ENCODE data around the gene ADIPOR2. TPM values are rescaled to one million over a fixed set of nuclear protein-coding genes. Genes with fewer than 3 reads are reported as not detected.
"Not testable (repeated sequence)": the region's sequence is repeated elsewhere in the genome, so short reads cannot be mapped to it uniquely, and the experiment has no call there.

The ADIPOR2 gene
- total RNA-seq, 2 donors from 2014 or later = 19.7 to 23.3 TPM

GRCh38 chr12:1702713-1703112 is 11.8 kb downstream of the ADIPOR2 start:
- no peaks in the 10 kb centered on the region for H3K9me3 ChIP-seq
- TF ChIP-seq CTCF (IDR thresholded peaks at IDR 0.05) = no peak
- H3K4me1 ChIP-seq = peaks cover 0 to 13% of the 10 kb centered on the region in 2 donors
- no peak for DNase-seq (ENCODE audit: low spot score)
- no peaks in the 10 kb centered on the region for H3K36me3 ChIP-seq
- H3K27ac ChIP-seq = no peak overlapping the region
- H3K4me3 ChIP-seq = no peak overlapping the region
- H3K27me3 ChIP-seq = no peaks in the 10 kb centered on the region

- no peak for DNase-seq (ENCODE audit: low spot score)
- no peaks in the 10 kb centered on the region for H3K27me3 ChIP-seq
- no peak overlapping the region for H3K27ac ChIP-seq
- TF ChIP-seq CTCF (IDR thresholded peaks at IDR 0.05) = no peak
- H3K9me3 ChIP-seq = no peaks in the 10 kb centered on the region
- peaks cover 0 to 5% of the 10 kb centered on the region in 2 donors for H3K4me1 ChIP-seq
- H3K4me3 ChIP-seq = no peak overlapping the region
- H3K36me3 ChIP-seq = no peaks in the 10 kb centered on the region
Observed at GRCh38 chr12:1703771-1704722, 13.2 kb downstream of the ADIPOR2 start.

- no peak for DNase-seq (ENCODE audit: low spot score)
- Histone ChIP-seq H3K27me3 (no peaks in the 10 kb centered on the region), H3K4me3 (no peak overlapping the region), H3K4me1 (peaks cover 0 to 8% of the 10 kb centered on the region in 2 donors), H3K9me3 (peaks cover 0 to 5% of the 10 kb centered on the region in 2 donors), H3K36me3 (no peaks in the 10 kb centered on the region), H3K27ac (no peak overlapping the region)
- TF ChIP-seq CTCF (IDR thresholded peaks at IDR 0.05) = no peak
Observed at GRCh38 chr12:1705774-1706631, 15.1 kb downstream of the ADIPOR2 start.

- TF ChIP-seq CTCF (IDR thresholded peaks at IDR 0.05) = no peak
- Histone ChIP-seq H3K27me3 (no peaks in the 10 kb centered on the region), H3K4me1 (peaks cover 0 to 14% of the 10 kb centered on the region in 2 donors)
Observed at GRCh38 chr12:1706632-1706980, 15.7 kb downstream of the ADIPOR2 start.

GRCh38 chr12:1707051-1707450 is 16.2 kb downstream of the ADIPOR2 start:
- Histone ChIP-seq H3K4me3 (no peak overlapping the region), H3K36me3 (no peaks in the 10 kb centered on the region), H3K27ac (no peak overlapping the region), H3K9me3 (peaks cover 0 to 5% of the 10 kb centered on the region in 2 donors), H3K4me1 (peaks cover 0 to 19% of the 10 kb centered on the region in 2 donors), H3K27me3 (no peaks in the 10 kb centered on the region)
- no peak for TF ChIP-seq CTCF (IDR thresholded peaks at IDR 0.05)
- no peak for DNase-seq (ENCODE audit: low spot score)

More at GRCh38 chr12:1706632-1706980, 15.7 kb downstream of the ADIPOR2 start:
- Histone ChIP-seq H3K4me3 (no peak overlapping the region), H3K36me3 (no peaks in the 10 kb centered on the region), H3K9me3 (peaks cover 0 to 5% of the 10 kb centered on the region in 2 donors), H3K27ac (no peak overlapping the region)
- no peak for DNase-seq (ENCODE audit: low spot score)

- not testable (repeated sequence) for H3K27me3 ChIP-seq; H3K4me3 ChIP-seq; H3K27ac ChIP-seq; H3K9me3 ChIP-seq; DNase-seq (ENCODE audit: low spot score); H3K36me3 ChIP-seq
- H3K4me1 ChIP-seq = peaks cover 0 to 19% of the 10 kb centered on the region in 2 donors
Observed at GRCh38 chr12:1709968-1710367, 19.1 kb downstream of the ADIPOR2 start.

- H3K4me3 ChIP-seq; H3K27me3 ChIP-seq; DNase-seq (ENCODE audit: low spot score); H3K27ac ChIP-seq; H3K36me3 ChIP-seq: not testable (repeated sequence)
- Histone ChIP-seq H3K4me1 (peaks cover 0 to 19% of the 10 kb centered on the region in 2 donors), H3K9me3 (peaks cover 0 to 10% of the 10 kb centered on the region in 2 donors)
Observed at GRCh38 chr12:1710870-1711269, 20.0 kb downstream of the ADIPOR2 start.

GRCh38 chr12:1711536-1712211 is 20.8 kb downstream of the ADIPOR2 start:
- not testable (repeated sequence) for H3K36me3 ChIP-seq; H3K27me3 ChIP-seq; H3K27ac ChIP-seq; DNase-seq (ENCODE audit: low spot score); H3K4me3 ChIP-seq
- peaks cover 0 to 10% of the 10 kb centered on the region in 2 donors for H3K9me3 ChIP-seq
- H3K4me1 ChIP-seq = peaks cover 0 to 23% of the 10 kb centered on the region in 2 donors
